K562 (cell line): ENCODE measurements around the gene REM1. TPM values are rescaled to one million over a fixed set of nuclear protein-coding genes. Genes with fewer than 3 reads are reported as not detected.

Source experiments
- polyA plus RNA-seq, 8 experiments: library from polyadenylated mRNA; depleted of rRNA in 4 of 8; stranded (reverse) in 5 of 8; unstranded in 3 of 8; fragments of >200 nt; fragmentation: Nextera tagmentation in 2 of 8; fragmentation: Illumina TruSeq in 1 of 8; extraction: Ambion mirVana in 2 of 8; extraction: Trizol in 1 of 8; gene quantifications; 2 replicates each; pipeline versions ENCODE4 v1.2.1 to v1.2.3, GENCODE V29; 2011 to 2014; ENCODE audit warnings: inconsistent platforms in 1 of 8, missing spikeins in 1 of 8
- total RNA-seq, 7 experiments: library from RNA; depleted of rRNA in 6 of 7; stranded (reverse); fragments of >200 nt in 6 of 7; fragmentation: Illumina TruSeq in 2 of 7; extraction: Trizol in 2 of 7; gene quantifications; 2 replicates each; pipeline versions ENCODE4 v1.2.1 to v1.2.3, GENCODE V29; 2011 to 2021; ENCODE audit warnings: low replicate concordance in 1 of 7

REM1 gene
- total and polyA plus RNA-seq, 9 of the 15 experiments (the other 6 are each of a cell fraction or from before 2014, with no cell fraction given), result not detected

Other genes with a start within 250 kb of the REM1 start
Only the 7 nearest of the 11 such genes appear.
- not detected in 2 replicates for gene DEFB118, start 106.7 kb upstream of the REM1 start, total RNA-seq (2014; rRNA removed)
- gene DEFB118, start 106.7 kb upstream of the REM1 start, total RNA-seq (2014; rRNA removed; fragmentation: Illumina TruSeq; extraction: Trizol), result not detected in 2 replicates
- not detected in 2 replicates for gene DEFB118, start 106.7 kb upstream of the REM1 start, total RNA-seq (2015; rRNA removed; fragmentation: Illumina TruSeq; extraction: Trizol)
- not detected in 2 replicates for gene DEFB118, start 106.7 kb upstream of the REM1 start, total RNA-seq (2021)
- not detected in 2 replicates for gene DEFB118, start 106.7 kb upstream of the REM1 start, polyA plus RNA-seq (2011; rRNA removed)
- not detected in 2 replicates for gene DEFB118, start 106.7 kb upstream of the REM1 start, polyA plus RNA-seq (2014; fragmentation: Illumina TruSeq; extraction: Trizol)
- not detected for gene DEFB118, start 106.7 kb upstream of the REM1 start, polyA plus RNA-seq (2014; fragmentation: Nextera tagmentation; extraction: Ambion mirVana)
- gene DEFB118, start 106.7 kb upstream of the REM1 start, polyA plus RNA-seq (2014; rRNA removed), result not detected in 2 replicates
- not detected in 2 replicates for gene DEFB119, start 84.7 kb upstream of the REM1 start, total RNA-seq (2014; rRNA removed)
- gene DEFB119, start 84.7 kb upstream of the REM1 start, total RNA-seq (2014; rRNA removed; fragmentation: Illumina TruSeq; extraction: Trizol), result not detected in 2 replicates
- not detected in 2 replicates for gene DEFB119, start 84.7 kb upstream of the REM1 start, total RNA-seq (2015; rRNA removed; fragmentation: Illumina TruSeq; extraction: Trizol)
- gene DEFB119, start 84.7 kb upstream of the REM1 start, total RNA-seq (2021), result not detected in 2 replicates
- not detected in 2 replicates for gene DEFB119, start 84.7 kb upstream of the REM1 start, polyA plus RNA-seq (2011; rRNA removed)
- gene DEFB119, start 84.7 kb upstream of the REM1 start, polyA plus RNA-seq (2014; fragmentation: Illumina TruSeq; extraction: Trizol), result not detected in 2 replicates
- not detected for gene DEFB119, start 84.7 kb upstream of the REM1 start, polyA plus RNA-seq (2014; fragmentation: Nextera tagmentation; extraction: Ambion mirVana)
- not detected in 2 replicates for gene DEFB119, start 84.7 kb upstream of the REM1 start, polyA plus RNA-seq (2014; rRNA removed)
- gene DEFB121, start 69.1 kb upstream of the REM1 start, total RNA-seq (2014; rRNA removed), result not detected in 2 replicates
- not detected in 2 replicates for gene DEFB121, start 69.1 kb upstream of the REM1 start, total RNA-seq (2014; rRNA removed; fragmentation: Illumina TruSeq; extraction: Trizol)
- gene DEFB121, start 69.1 kb upstream of the REM1 start, total RNA-seq (2015; rRNA removed; fragmentation: Illumina TruSeq; extraction: Trizol), result not detected in 2 replicates
- not detected in 2 replicates for gene DEFB121, start 69.1 kb upstream of the REM1 start, total RNA-seq (2021)
- not detected in 2 replicates for gene DEFB121, start 69.1 kb upstream of the REM1 start, polyA plus RNA-seq (2011; rRNA removed)
- not detected in 2 replicates for gene DEFB121, start 69.1 kb upstream of the REM1 start, polyA plus RNA-seq (2014; fragmentation: Illumina TruSeq; extraction: Trizol)
- not detected for gene DEFB121, start 69.1 kb upstream of the REM1 start, polyA plus RNA-seq (2014; fragmentation: Nextera tagmentation; extraction: Ambion mirVana)
- gene DEFB121, start 69.1 kb upstream of the REM1 start, polyA plus RNA-seq (2014; rRNA removed), result not detected in 2 replicates
- gene DEFB123, start 34.7 kb upstream of the REM1 start, total RNA-seq (2014; rRNA removed), result not detected in 2 replicates
- gene DEFB123, start 34.7 kb upstream of the REM1 start, total RNA-seq (2014; rRNA removed; fragmentation: Illumina TruSeq; extraction: Trizol), result not detected in 2 replicates
- not detected in 2 replicates for gene DEFB123, start 34.7 kb upstream of the REM1 start, total RNA-seq (2015; rRNA removed; fragmentation: Illumina TruSeq; extraction: Trizol)
- gene DEFB123, start 34.7 kb upstream of the REM1 start, total RNA-seq (2021), result not detected in 2 replicates
- not detected in 2 replicates for gene DEFB123, start 34.7 kb upstream of the REM1 start, polyA plus RNA-seq (2011; rRNA removed)
- gene DEFB123, start 34.7 kb upstream of the REM1 start, polyA plus RNA-seq (2014; fragmentation: Illumina TruSeq; extraction: Trizol), result not detected in 2 replicates
- not detected for gene DEFB123, start 34.7 kb upstream of the REM1 start, polyA plus RNA-seq (2014; fragmentation: Nextera tagmentation; extraction: Ambion mirVana)
- not detected in 2 replicates for gene DEFB123, start 34.7 kb upstream of the REM1 start, polyA plus RNA-seq (2014; rRNA removed)
- not detected in 2 replicates for gene DEFB124, start 161 bp upstream of the REM1 start, total RNA-seq (2014; rRNA removed)
- gene DEFB124, start 161 bp upstream of the REM1 start, total RNA-seq (2014; rRNA removed; fragmentation: Illumina TruSeq; extraction: Trizol), result not detected in 2 replicates
- not detected in 2 replicates for gene DEFB124, start 161 bp upstream of the REM1 start, total RNA-seq (2015; rRNA removed; fragmentation: Illumina TruSeq; extraction: Trizol)
- gene DEFB124, start 161 bp upstream of the REM1 start, total RNA-seq (2021), result not detected in 2 replicates
- gene DEFB124, start 161 bp upstream of the REM1 start, polyA plus RNA-seq (2011; rRNA removed), result not detected in 2 replicates
- gene DEFB124, start 161 bp upstream of the REM1 start, polyA plus RNA-seq (2014; fragmentation: Illumina TruSeq; extraction: Trizol), result not detected in 2 replicates
- not detected for gene DEFB124, start 161 bp upstream of the REM1 start, polyA plus RNA-seq (2014; fragmentation: Nextera tagmentation; extraction: Ambion mirVana)
- not detected in 2 replicates for gene DEFB124, start 161 bp upstream of the REM1 start, polyA plus RNA-seq (2014; rRNA removed)
- gene HM13, start 39.2 kb downstream of the REM1 start, total RNA-seq (2014; rRNA removed), result 42.0 and 64.1 TPM in 2 replicates
- 61.7 and 62.1 TPM in 2 replicates for gene HM13, start 39.2 kb downstream of the REM1 start, total RNA-seq (2014; rRNA removed; fragmentation: Illumina TruSeq; extraction: Trizol)
- 74.5 and 74.8 TPM in 2 replicates for gene HM13, start 39.2 kb downstream of the REM1 start, total RNA-seq (2015; rRNA removed; fragmentation: Illumina TruSeq; extraction: Trizol)
- gene HM13, start 39.2 kb downstream of the REM1 start, total RNA-seq (2021), result 136 and 146 TPM in 2 replicates
- 112 and 125 TPM in 2 replicates for gene HM13, start 39.2 kb downstream of the REM1 start, polyA plus RNA-seq (2011; rRNA removed)
- gene HM13, start 39.2 kb downstream of the REM1 start, polyA plus RNA-seq (2014; fragmentation: Illumina TruSeq; extraction: Trizol), result 98.4 and 102 TPM in 2 replicates
- gene HM13, start 39.2 kb downstream of the REM1 start, polyA plus RNA-seq (2014; fragmentation: Nextera tagmentation; extraction: Ambion mirVana), result 10 to 100 TPM in 1 of 2 experiments, 1 to 10 TPM in 1; 7.7 to 17.9 TPM
- 99.6 and 111 TPM in 2 replicates for gene HM13, start 39.2 kb downstream of the REM1 start, polyA plus RNA-seq (2014; rRNA removed)
- gene ID1, start 130.0 kb downstream of the REM1 start, total RNA-seq (2014; rRNA removed), result 358 and 410 TPM in 2 replicates
- gene ID1, start 130.0 kb downstream of the REM1 start, total RNA-seq (2014; rRNA removed; fragmentation: Illumina TruSeq; extraction: Trizol), result 40.1 and 40.5 TPM in 2 replicates
- gene ID1, start 130.0 kb downstream of the REM1 start, total RNA-seq (2015; rRNA removed; fragmentation: Illumina TruSeq; extraction: Trizol), result 65.0 and 66.8 TPM in 2 replicates
- gene ID1, start 130.0 kb downstream of the REM1 start, total RNA-seq (2021), result 160 and 167 TPM in 2 replicates
- gene ID1, start 130.0 kb downstream of the REM1 start, polyA plus RNA-seq (2011; rRNA removed), result 75.8 and 119 TPM in 2 replicates
- 20.8 and 50.8 TPM in 2 replicates for gene ID1, start 130.0 kb downstream of the REM1 start, polyA plus RNA-seq (2014; fragmentation: Illumina TruSeq; extraction: Trizol)
- 1 to 10 TPM; 1.4 to 4.4 TPM for gene ID1, start 130.0 kb downstream of the REM1 start, polyA plus RNA-seq (2014; fragmentation: Nextera tagmentation; extraction: Ambion mirVana)
- 298 and 319 TPM in 2 replicates for gene ID1, start 130.0 kb downstream of the REM1 start, polyA plus RNA-seq (2014; rRNA removed)